ENCODE data around the gene STX17. TPM values are rescaled to one million over a fixed set of nuclear protein-coding genes. Genes with fewer than 3 reads are reported as not detected.

The STX17 gene
- total and polyA plus RNA-seq, 12 donors: 5.4 to 47.2 (median 29.1) TPM

DNA sequence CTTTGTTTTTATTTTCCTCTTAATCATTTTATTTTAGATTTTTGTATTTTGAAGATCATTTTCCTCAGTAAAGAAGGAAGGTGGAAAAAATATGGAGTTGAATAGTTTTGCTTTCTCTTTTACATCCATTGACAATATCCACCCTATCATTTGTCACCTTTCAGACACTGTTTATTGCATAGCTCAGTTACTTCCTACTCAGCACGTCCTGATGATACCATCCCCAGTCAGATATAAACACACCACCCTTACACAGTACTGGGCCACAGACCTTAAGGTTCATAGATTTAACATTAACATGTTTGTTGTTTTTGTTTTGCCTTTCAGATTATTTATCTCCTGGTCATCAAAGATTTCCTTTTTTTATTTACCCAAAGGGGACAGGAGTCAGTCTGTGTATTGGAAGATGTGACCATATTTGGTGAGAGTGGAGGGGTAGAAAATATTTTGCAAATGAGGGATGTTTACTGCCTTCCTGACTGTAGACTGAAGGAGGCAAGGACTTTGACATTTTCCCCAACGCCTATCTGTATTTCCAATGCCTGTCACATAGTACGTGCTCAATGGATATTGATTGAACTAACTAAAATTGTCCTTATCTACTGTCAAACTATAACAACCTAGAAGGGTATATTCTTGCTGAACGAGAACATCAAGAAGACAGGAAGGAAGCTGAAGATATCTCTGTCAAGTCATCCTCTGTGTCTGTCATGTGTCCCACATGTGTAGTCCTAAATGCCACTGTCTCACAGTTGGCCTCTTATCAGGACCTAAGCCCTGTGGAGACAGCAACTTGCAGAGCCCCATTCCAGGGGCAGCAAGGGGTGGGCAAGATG lies 15.6 kb downstream of the STX17 start:
- H3K27me3 ChIP-seq: no peaks in the 10 kb centered on the region
- no peak for DNase-seq
- no peak for TF ChIP-seq POLR2A (IDR thresholded peaks at IDR 0.05)
- TF ChIP-seq, protein P1, sequence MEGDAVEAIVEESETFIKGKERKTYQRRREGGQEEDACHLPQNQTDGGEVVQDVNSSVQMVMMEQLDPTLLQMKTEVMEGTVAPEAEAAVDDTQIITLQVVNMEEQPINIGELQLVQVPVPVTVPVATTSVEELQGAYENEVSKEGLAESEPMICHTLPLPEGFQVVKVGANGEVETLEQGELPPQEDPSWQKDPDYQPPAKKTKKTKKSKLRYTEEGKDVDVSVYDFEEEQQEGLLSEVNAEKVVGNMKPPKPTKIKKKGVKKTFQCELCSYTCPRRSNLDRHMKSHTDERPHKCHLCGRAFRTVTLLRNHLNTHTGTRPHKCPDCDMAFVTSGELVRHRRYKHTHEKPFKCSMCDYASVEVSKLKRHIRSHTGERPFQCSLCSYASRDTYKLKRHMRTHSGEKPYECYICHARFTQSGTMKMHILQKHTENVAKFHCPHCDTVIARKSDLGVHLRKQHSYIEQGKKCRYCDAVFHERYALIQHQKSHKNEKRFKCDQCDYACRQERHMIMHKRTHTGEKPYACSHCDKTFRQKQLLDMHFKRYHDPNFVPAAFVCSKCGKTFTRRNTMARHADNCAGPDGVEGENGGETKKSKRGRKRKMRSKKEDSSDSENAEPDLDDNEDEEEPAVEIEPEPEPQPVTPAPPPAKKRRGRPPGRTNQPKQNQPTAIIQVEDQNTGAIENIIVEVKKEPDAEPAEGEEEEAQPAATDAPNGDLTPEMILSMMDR (IDR thresholded peaks at IDR 0.05): no peak
- no peak overlapping the region for H3K27ac ChIP-seq
- H3K4me3 ChIP-seq: no peak overlapping the region
- peaks cover 0 to 7% of the 10 kb centered on the region in 2 donors for H3K4me1 ChIP-seq (replicated peaks in 1 of 2)
- intact Hi-C loops (cut with DNase I): no loop called here
- peaks cover 0 to 12% (median 11%) of the 10 kb centered on the region in 3 donors for H3K9me3 ChIP-seq (replicated peaks in 1 of 3)
- H3K36me3 ChIP-seq (replicated peaks in 1 of 2): peaks cover 0 to 15% of the 10 kb centered on the region in 2 donors
- 81 to 86% (median 83%) methylated on average over 4 of the region's 4 CpGs for WGBS, 4 donors

DNA sequence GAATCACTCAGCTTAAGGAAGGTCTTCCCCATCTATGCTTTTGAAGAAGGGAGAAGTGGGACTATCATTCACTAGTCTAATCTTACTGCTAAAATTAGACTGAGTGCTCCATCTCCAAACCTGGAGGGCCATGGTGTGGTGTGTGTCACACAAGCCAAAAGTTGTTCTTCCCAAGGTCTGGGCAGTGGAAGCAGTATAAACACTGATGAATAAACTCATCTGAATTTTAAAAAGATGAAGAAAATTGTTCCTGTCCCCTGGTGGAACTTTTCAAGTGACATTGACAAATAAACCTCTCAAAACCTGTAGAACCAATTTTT lies 16.2 kb downstream of the STX17 start:
- Histone ChIP-seq H3K27ac (no peak overlapping the region), H3K27me3 (no peaks in the 10 kb centered on the region), H3K4me1 (replicated peaks in 1 of 2) (peaks cover 0 to 7% of the 10 kb centered on the region in 2 donors), H3K9me3 (replicated peaks in 1 of 3) (peaks cover 0 to 12% (median 11%) of the 10 kb centered on the region in 3 donors), H3K36me3 (replicated peaks in 1 of 2) (peaks cover 0 to 10% of the 10 kb centered on the region in 2 donors), H3K4me3 (no peak overlapping the region)
- TF ChIP-seq, protein P1 (IDR thresholded peaks at IDR 0.05): no peak
- TF ChIP-seq POLR2A (IDR thresholded peaks at IDR 0.05): no peak
- DNase-seq: no peak
- intact Hi-C loops (cut with DNase I): no loop called here

DNA sequence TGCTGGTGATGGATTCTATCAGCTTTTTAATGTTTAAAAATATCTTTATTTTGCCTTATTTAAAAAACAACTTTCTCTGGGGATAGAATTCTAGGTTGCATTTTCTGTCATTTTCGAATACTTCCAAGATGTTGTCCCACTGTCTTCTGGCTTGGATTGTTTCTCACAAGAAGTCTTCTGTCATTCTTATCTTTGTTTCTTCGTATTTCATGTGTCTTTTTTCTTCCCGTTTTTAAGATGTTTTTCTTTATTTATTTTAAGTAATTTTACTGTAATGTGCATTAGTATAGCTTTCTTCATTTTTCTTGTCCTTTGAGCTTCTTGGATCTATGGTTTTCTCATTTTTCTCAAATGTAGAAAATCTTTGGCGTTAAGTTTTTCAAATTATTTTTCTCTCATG lies 19.1 kb downstream of the STX17 start:
- intact Hi-C loops (cut with DNase I): no loop called here
- TF ChIP-seq, protein P1 (IDR thresholded peaks at IDR 0.05): no peak
- no peak for TF ChIP-seq POLR2A (IDR thresholded peaks at IDR 0.05)
- DNase-seq: no peak
- 97% methylated on average over 4 of the region's 4 CpGs for WGBS, 4 donors
- H3K27ac ChIP-seq: no peak overlapping the region
- H3K36me3 ChIP-seq (replicated peaks in 1 of 2): peaks cover 0 to 6% of the 10 kb centered on the region in 2 donors
- H3K4me1 ChIP-seq (replicated peaks in 1 of 2): peaks cover 0 to 7% of the 10 kb centered on the region in 2 donors
- H3K27me3 ChIP-seq: no peaks in the 10 kb centered on the region
- H3K9me3 ChIP-seq (replicated peaks in 1 of 3): peaks cover 0 to 12% (median 11%) of the 10 kb centered on the region in 3 donors
- H3K4me3 ChIP-seq: no peak overlapping the region

DNA sequence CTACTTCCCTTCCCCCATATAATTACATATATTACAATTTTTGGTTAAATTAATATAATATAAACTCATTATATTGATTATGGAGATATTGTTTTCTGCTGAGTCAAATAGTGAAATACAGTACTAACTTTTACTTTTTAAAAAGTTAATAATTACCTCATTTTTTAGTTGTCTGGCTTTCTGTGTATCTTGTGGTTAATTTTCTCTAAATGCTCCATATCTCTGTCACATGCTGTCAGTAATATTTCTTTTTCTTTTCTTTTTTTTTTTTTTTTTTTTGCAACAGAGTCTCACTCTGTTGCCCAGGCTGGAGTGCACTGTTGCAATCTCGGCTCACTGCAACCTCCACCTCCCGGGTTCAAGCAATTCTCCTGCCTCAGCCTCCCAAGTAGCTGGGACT lies 23.2 kb downstream of the STX17 start:
- WGBS, 4 donors: 98 to 100% (median 100%) methylated on average over 2 of the region's 2 CpGs
- H3K27ac ChIP-seq: no peak overlapping the region
- TF ChIP-seq, protein P1 (IDR thresholded peaks at IDR 0.05): no peak
- no peaks in the 10 kb centered on the region for H3K4me1 ChIP-seq (replicated peaks in 1 of 2)
- no peaks in the 10 kb centered on the region for H3K27me3 ChIP-seq
- no peak overlapping the region for H3K4me3 ChIP-seq
- H3K36me3 ChIP-seq (replicated peaks in 1 of 2): no peaks in the 10 kb centered on the region
- peaks cover 0 to 12% (median 11%) of the 10 kb centered on the region in 3 donors for H3K9me3 ChIP-seq (replicated peaks in 1 of 3)
- no peak for DNase-seq
- intact Hi-C loops (cut with DNase I): no loop called here
